ENCODE results near the gene GRK7. TPM values are rescaled to one million over a fixed set of nuclear protein-coding genes. Genes with fewer than 3 reads are reported as not detected.

Gene GRK7
- total and polyA plus RNA-seq, 2 donors (not counting 1 experiment from before 2014, with no cell fraction given), result 0.12 TPM; not detected in 1

DNA sequence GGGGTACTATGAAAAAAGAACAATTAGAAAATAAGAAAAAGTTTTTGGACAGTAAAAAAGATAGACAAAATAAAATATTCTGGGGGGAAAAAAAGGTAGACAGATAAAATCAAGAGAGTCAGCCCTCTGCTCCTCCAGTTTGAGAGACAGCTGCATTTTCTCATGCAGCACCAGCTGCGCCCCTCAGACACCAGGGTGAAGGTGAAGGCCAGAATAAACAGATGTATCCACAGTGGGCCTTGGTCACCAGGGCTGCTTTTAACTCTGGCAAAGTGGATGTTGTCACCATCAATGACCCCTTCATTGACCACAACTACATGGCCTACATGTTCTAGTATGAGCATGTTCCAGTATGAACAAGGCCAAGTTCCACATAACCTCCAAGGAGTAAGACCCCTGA is 39.0 kb upstream of the GRK7 start:
- H3K27me3 ChIP-seq (replicated peaks in 1 of 4; ENCODE audit: control extremely low read depth in 1 of 4, control insufficient read depth in 3 of 4, insufficient read depth in 4 of 4, low read length in 3 of 4), result peaks cover 0 to 3% (median under 1%) of the 10 kb centered on the region in 4 experiments
- H3K4me1 ChIP-seq (ENCODE audit: control insufficient read depth in 2 of 2, insufficient read depth in 2 of 2, low read length in 2 of 2), result no peaks in the 10 kb centered on the region
- Mint-ChIP-seq H3K27me3 (peaks cover 14% of the 10 kb centered on the region), H3K9me3 (ENCODE audit: insufficient read depth) (no peaks in the 10 kb centered on the region), H3K27ac (no peak overlapping the region), H3K4me1 (no peaks in the 10 kb centered on the region), H3K4me3 (no peak overlapping the region)
- intact Hi-C loops (cut with micrococcal nuclease), result no loop called here
- CTCF ChIA-PET, result interaction anchor here (1.1 kb wide), 1 partner anchor 15 kb away, joined by 3 read pairs; no protein-coding TSS in a partner anchor
- no peaks in the 10 kb centered on the region for H3K9me3 ChIP-seq (ENCODE audit: control extremely low read depth in 1 of 3, control insufficient read depth in 2 of 3, insufficient read depth in 1 of 3, low read length in 2 of 3)
- H4K20me1 ChIP-seq (ENCODE audit: control insufficient read depth, insufficient read depth, low read length, poor library complexity, severe bottlenecking), result no peaks in the 10 kb centered on the region
- no peak overlapping the region for H3K4me2 ChIP-seq (replicated peaks; ENCODE audit: low read depth, low read length, poor library complexity, severe bottlenecking)
- no peak overlapping the region for H2AFZ ChIP-seq (ENCODE audit: insufficient read depth, low read depth, low read length, poor library complexity, severe bottlenecking)
- 100% methylated on average over 1 of the region's 1 CpG for WGBS (ENCODE audit: insufficient coverage)
- H3K79me2 ChIP-seq (ENCODE audit: control insufficient read depth, insufficient read depth, low read length), result no peaks in the 10 kb centered on the region
- POLR2A ChIA-PET, result no interaction called here
- ATAC-seq (ENCODE audit: low read depth) (no peak), DNase-seq (no peak)
- H3K9ac ChIP-seq (ENCODE audit: low read length), result no peak overlapping the region
- no peak overlapping the region for H3K4me3 ChIP-seq (ENCODE audit: control extremely low read depth in 1 of 5, extremely low read depth in 1 of 5, insufficient read depth in 1 of 5, low read depth in 2 of 5, low read length in 4 of 5)
- no peaks in the 10 kb centered on the region for H3K36me3 ChIP-seq (replicated peaks in 1 of 2; ENCODE audit: control extremely low read depth in 1 of 2, control insufficient read depth in 1 of 2, extremely low read depth in 1 of 2, insufficient read depth in 2 of 2, low read length in 1 of 2)
- no peak overlapping the region for H3K27ac ChIP-seq (ENCODE audit: low read length in 2 of 2)
- TF ChIP-seq CTCF (IDR thresholded peaks at IDR 0.05) (no peak), EZH2 (IDR thresholded peaks at IDR 0.05; ENCODE audit: borderline replicate concordance, insufficient read depth, low read depth, low read length, poor library complexity, severe bottlenecking) (no peak)

DNA sequence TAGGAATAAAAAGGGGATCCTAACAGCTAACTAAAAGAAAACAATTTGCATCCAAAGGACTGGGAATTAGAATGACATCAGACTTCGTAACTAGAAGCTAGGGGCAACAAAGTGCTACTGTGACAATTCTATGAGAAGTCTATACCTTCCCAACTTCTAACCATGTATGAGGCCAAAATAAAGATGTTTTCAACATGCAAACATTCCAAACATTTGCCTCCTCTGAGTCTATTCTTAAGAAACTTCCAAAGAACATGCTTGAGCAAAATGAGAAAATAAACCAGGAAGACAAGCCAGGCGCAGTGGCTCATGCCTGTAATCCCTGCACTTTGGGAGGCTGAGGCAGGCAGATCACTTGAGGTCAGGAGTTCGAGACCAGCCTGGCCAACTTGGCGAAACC is 38.2 kb upstream of the GRK7 start:
- H2AFZ ChIP-seq (ENCODE audit: insufficient read depth, low read depth, low read length, poor library complexity, severe bottlenecking), result no peak overlapping the region
- H3K4me1 ChIP-seq (ENCODE audit: control insufficient read depth in 2 of 2, insufficient read depth in 2 of 2, low read length in 2 of 2), result no peaks in the 10 kb centered on the region
- H3K9me3 ChIP-seq (ENCODE audit: control extremely low read depth in 1 of 3, control insufficient read depth in 2 of 3, insufficient read depth in 1 of 3, low read length in 2 of 3), result no peaks in the 10 kb centered on the region
- Mint-ChIP-seq H3K4me3 (no peak overlapping the region), H3K4me1 (no peaks in the 10 kb centered on the region), H3K9me3 (ENCODE audit: insufficient read depth) (no peaks in the 10 kb centered on the region), H3K27ac (no peak overlapping the region), H3K27me3 (peaks cover 14% of the 10 kb centered on the region)
- no peaks in the 10 kb centered on the region for H3K36me3 ChIP-seq (replicated peaks in 1 of 2; ENCODE audit: control extremely low read depth in 1 of 2, control insufficient read depth in 1 of 2, extremely low read depth in 1 of 2, insufficient read depth in 2 of 2, low read length in 1 of 2)
- H3K4me2 ChIP-seq (replicated peaks; ENCODE audit: low read depth, low read length, poor library complexity, severe bottlenecking), result no peak overlapping the region
- WGBS (ENCODE audit: insufficient coverage), result no CpG with 5 or more reads among the region's 4 CpGs
- no peak overlapping the region for H3K4me3 ChIP-seq (ENCODE audit: control extremely low read depth in 1 of 5, extremely low read depth in 1 of 5, insufficient read depth in 1 of 5, low read depth in 2 of 5, low read length in 4 of 5)
- ATAC-seq (ENCODE audit: low read depth) (no peak), DNase-seq (no peak)
- no peaks in the 10 kb centered on the region for H4K20me1 ChIP-seq (ENCODE audit: control insufficient read depth, insufficient read depth, low read length, poor library complexity, severe bottlenecking)
- CTCF ChIA-PET, result interaction anchor here (0.6 kb wide), 1 partner anchor 528 kb away, joined by 3 read pairs; no protein-coding TSS in a partner anchor
- intact Hi-C loops (cut with micrococcal nuclease), result no loop called here
- no peak overlapping the region for H3K9ac ChIP-seq (ENCODE audit: low read length)
- TF ChIP-seq EZH2 (IDR thresholded peaks at IDR 0.05; ENCODE audit: borderline replicate concordance, insufficient read depth, low read depth, low read length, poor library complexity, severe bottlenecking) (no peak), CTCF (IDR thresholded peaks at IDR 0.05) (no peak)
- H3K27ac ChIP-seq (ENCODE audit: low read length in 2 of 2), result no peak overlapping the region
- POLR2A ChIA-PET, result no interaction called here
- peaks cover 0 to 3% (median 0%) of the 10 kb centered on the region in 4 experiments for H3K27me3 ChIP-seq (replicated peaks in 1 of 4; ENCODE audit: control extremely low read depth in 1 of 4, control insufficient read depth in 3 of 4, insufficient read depth in 4 of 4, low read length in 3 of 4)
- H3K79me2 ChIP-seq (ENCODE audit: control insufficient read depth, insufficient read depth, low read length), result no peaks in the 10 kb centered on the region

All from B cell (primary cell).